Keratinocyte (primary cell): ENCODE results near the gene SDK2. TPM values are rescaled to one million over a fixed set of nuclear protein-coding genes. Genes with fewer than 3 reads are reported as not detected.
"Not testable (repeated sequence)": the region's sequence is repeated elsewhere in the genome, so short reads cannot be mapped to it uniquely, and the experiment has no call there.

Experiments used
- DNase-seq: peaks from one replicate; pipeline ENCODE4 v3.0.0-alpha.2; 2011; ENCODE audit warnings: low read depth, missing footprints, low spot score
- FAIRE-seq: peaks from 2 replicates; lab custom pipeline; 2011; peaks lifted over from hg19 to GRCh38; lab: Jason Lieb, UNC
- H2AFZ ChIP-seq: 2 replicates; pipeline ENCODE4 v1.6.0; 2012; ENCODE audit warnings: low read length, control low read depth, inconsistent platforms; ENCODE audit not compliant: control insufficient read depth
- H3K27ac ChIP-seq: 2 replicates; pipeline ENCODE4 v1.5.1; 2011; ENCODE audit warnings: low read length; ENCODE audit not compliant: control insufficient read depth, insufficient read depth
- H3K27me3 ChIP-seq: 3 replicates; pipeline ENCODE4 v1.6.0; 2011; ENCODE audit warnings: low read length; ENCODE audit not compliant: control insufficient read depth, insufficient read depth; ENCODE audit errors: extremely low read depth
- H3K36me3 ChIP-seq, 2 experiments: 2 replicates in 1 of 2; 3 replicates in 1 of 2; pipeline ENCODE4 v1.5.1; 2011; ENCODE audit warnings: low read length in 2 of 2, mild to moderate bottlenecking in 1 of 2; ENCODE audit not compliant: control insufficient read depth in 2 of 2, insufficient read depth in 2 of 2; ENCODE audit errors: extremely low read depth in 1 of 2
- H3K4me1 ChIP-seq: 3 replicates; pipeline ENCODE4 v1.5.1; 2011; ENCODE audit warnings: low read length; ENCODE audit not compliant: control insufficient read depth, insufficient read depth; ENCODE audit errors: extremely low read depth
- H3K4me2 ChIP-seq: 3 replicates; pipeline ENCODE4 v1.6.0; 2011; ENCODE audit warnings: low read depth, low read length; ENCODE audit not compliant: control insufficient read depth, insufficient read depth; ENCODE audit errors: extremely low read depth
- H3K4me3 ChIP-seq, 3 experiments: fragments of 200-600 bp in 1 of 3; sonication (generic) in 1 of 3; 2 replicates in 2 of 3; 3 replicates in 1 of 3; pipeline ENCODE4 v1.5.1; 2011 to 2016; ENCODE audit warnings: low read length in 3 of 3, mild to moderate bottlenecking in 3 of 3, control low read depth in 2 of 3, inconsistent platforms in 1 of 3, low read depth in 1 of 3, mixed read lengths in 1 of 3, mixed run types in 1 of 3, moderate library complexity in 1 of 3; ENCODE audit not compliant: control insufficient read depth in 2 of 3, insufficient read depth in 2 of 3; ENCODE audit errors: extremely low read depth in 1 of 3
- H3K79me2 ChIP-seq: 2 replicates; pipeline ENCODE4 v1.6.0; 2012; ENCODE audit warnings: low read length; ENCODE audit not compliant: control insufficient read depth, insufficient read depth
- H3K9ac ChIP-seq: 3 replicates; pipeline ENCODE4 v1.6.0; 2011; ENCODE audit warnings: low read length; ENCODE audit not compliant: control insufficient read depth, insufficient read depth; ENCODE audit errors: extremely low read depth
- H3K9me1 ChIP-seq: 3 replicates; pipeline ENCODE4 v1.6.0; 2011; ENCODE audit warnings: low read length; ENCODE audit not compliant: control insufficient read depth, insufficient read depth; ENCODE audit errors: extremely low read depth
- H3K9me3 ChIP-seq: 2 replicates; pipeline ENCODE4 v1.5.1; 2012; ENCODE audit warnings: low read depth, low read length; ENCODE audit not compliant: control insufficient read depth
- H4K20me1 ChIP-seq: 3 replicates; pipeline ENCODE4 v1.6.0; 2011; ENCODE audit warnings: low read length; ENCODE audit not compliant: control insufficient read depth, insufficient read depth; ENCODE audit errors: extremely low read depth
- EZH2 ChIP-seq: IDR thresholded peaks from one replicate; pipeline ENCODE4 v1.6.1; 2012; ENCODE audit warnings: inconsistent platforms, mild to moderate bottlenecking, low read length, moderate library complexity
- dilution Hi-C: fragments of 300-500 bp; cut with MboI; formaldehyde crosslinking; loops from one replicate; pipeline ENCODE4 v1.7.0; 2020; ENCODE audit warnings: low sequenced_read_pairs; ENCODE audit not compliant: extremely low pct_ligation_motif_present
- polyA plus RNA-seq, 5 experiments: library from polyadenylated mRNA; depleted of rRNA in 3 of 5; stranded (reverse) in 3 of 5; stranded (forward) in 1 of 5; unstranded in 1 of 5; fragments of >200 nt; gene quantifications; 1 replicate in 1 of 5; 2 replicates in 3 of 5; 3 replicates in 1 of 5; pipeline versions ENCODE4 v1.2.1 to v1.2.3, GENCODE V29; 2011 to 2012; ENCODE audit warnings: missing spikeins in 2 of 5, low read depth in 1 of 5, low replicate concordance in 1 of 5
- TF ChIP-seq, protein P1 (sequence below), 3 experiments: IDR thresholded peaks in 1 of 3; conservative IDR thresholded peaks in 1 of 3; optimal IDR thresholded peaks in 1 of 3; 2 replicates in 2 of 3; 3 replicates in 1 of 3; pipeline versions ENCODE3 to v1.5.1; 2011; ENCODE audit warnings: low read length in 3 of 3, mild to moderate bottlenecking in 3 of 3, moderate library complexity in 2 of 3, control low read depth in 1 of 3, inconsistent platforms in 1 of 3; ENCODE audit not compliant: insufficient read depth in 2 of 3; ENCODE audit errors: extremely low read depth in 1 of 3

SDK2 gene
- polyA plus RNA-seq, 1 donor (not counting 4 experiments of a cell fraction or from before 2014, with no cell fraction given): 1.8 TPM

DNA sequence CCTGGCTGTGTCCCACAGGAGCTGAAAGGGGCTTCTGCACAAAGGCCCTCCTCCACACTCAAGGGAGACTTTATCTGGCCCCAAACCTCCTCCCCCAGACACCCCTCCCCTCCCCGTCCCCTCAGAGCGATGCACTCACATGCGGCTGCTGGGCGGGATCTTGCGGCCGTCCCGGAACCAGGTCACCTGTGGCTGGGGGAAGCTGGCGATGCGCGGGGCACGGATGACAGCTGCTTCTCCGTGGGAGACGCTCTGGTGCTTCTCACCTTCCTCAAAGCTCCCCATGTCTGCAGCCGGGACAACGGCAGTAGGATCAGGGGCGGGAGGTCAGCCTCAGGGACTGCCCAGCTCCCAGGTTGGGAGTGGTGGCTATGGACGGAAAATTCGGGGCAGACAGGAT, 188.5 kb downstream of the SDK2 start:
- Histone ChIP-seq H3K9me1 (no peaks in the 10 kb centered on the region), H3K4me2 (no peak overlapping the region), H3K27ac (no peak overlapping the region), H3K9me3 (no peaks in the 10 kb centered on the region), H3K4me3 (no peak overlapping the region), H4K20me1 (no peaks in the 10 kb centered on the region), H3K79me2 (no peaks in the 10 kb centered on the region), H3K27me3 (peaks cover 3% of the 10 kb centered on the region), H3K36me3 (no peaks in the 10 kb centered on the region), H3K4me1 (no peaks in the 10 kb centered on the region), H3K9ac (no peak overlapping the region), H2AFZ (no peak overlapping the region)
- dilution Hi-C loops: no loop called here
- TF ChIP-seq EZH2: no peak
- TF ChIP-seq, protein P1, sequence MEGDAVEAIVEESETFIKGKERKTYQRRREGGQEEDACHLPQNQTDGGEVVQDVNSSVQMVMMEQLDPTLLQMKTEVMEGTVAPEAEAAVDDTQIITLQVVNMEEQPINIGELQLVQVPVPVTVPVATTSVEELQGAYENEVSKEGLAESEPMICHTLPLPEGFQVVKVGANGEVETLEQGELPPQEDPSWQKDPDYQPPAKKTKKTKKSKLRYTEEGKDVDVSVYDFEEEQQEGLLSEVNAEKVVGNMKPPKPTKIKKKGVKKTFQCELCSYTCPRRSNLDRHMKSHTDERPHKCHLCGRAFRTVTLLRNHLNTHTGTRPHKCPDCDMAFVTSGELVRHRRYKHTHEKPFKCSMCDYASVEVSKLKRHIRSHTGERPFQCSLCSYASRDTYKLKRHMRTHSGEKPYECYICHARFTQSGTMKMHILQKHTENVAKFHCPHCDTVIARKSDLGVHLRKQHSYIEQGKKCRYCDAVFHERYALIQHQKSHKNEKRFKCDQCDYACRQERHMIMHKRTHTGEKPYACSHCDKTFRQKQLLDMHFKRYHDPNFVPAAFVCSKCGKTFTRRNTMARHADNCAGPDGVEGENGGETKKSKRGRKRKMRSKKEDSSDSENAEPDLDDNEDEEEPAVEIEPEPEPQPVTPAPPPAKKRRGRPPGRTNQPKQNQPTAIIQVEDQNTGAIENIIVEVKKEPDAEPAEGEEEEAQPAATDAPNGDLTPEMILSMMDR (optimal IDR thresholded peaks at IDR 0.05 in 1 of 3, IDR thresholded peaks at IDR 0.05 in 1 of 3, conservative IDR thresholded peaks at IDR 0.05 in 1 of 3; ENCODE audit: extremely low read depth in 1 of 3, insufficient read depth in 2 of 3, low read length in 3 of 3): no peak
- DNase-seq (no peak), FAIRE-seq (no peak)

DNA sequence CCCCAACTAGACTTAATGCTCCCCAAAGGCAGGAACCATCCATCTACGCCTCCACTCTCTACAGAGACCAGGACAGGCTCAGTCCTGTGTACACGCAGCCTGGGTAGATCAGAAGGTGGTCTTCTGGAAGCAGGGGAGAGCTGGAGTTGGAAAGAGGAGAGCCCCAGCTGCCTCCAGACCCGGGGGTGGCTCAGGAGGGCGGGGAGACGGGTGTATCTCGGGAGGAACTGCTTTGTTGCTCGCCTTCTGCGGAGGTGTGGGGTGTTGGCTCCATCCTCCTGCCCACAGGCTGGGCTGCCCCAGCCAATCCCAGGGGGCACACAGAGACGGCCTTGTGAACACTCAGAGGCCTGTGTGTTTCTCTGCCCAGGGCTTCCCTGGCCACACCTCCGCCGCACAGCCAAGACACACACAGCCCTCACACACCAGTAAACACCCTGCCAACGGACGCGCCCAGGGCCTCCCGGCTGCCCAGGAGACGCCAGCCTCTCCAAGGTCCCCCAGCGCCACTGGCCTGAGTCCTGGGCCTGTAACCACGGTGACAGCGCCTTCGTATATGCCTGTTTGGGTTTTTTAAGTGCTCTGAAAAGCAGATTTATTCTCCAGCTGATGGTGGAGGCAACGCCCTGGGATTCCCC, 189.1 kb downstream of the SDK2 start:
- no peaks in the 10 kb centered on the region for H3K9me3 ChIP-seq
- H3K27me3 ChIP-seq: peaks cover 3% of the 10 kb centered on the region
- H3K27ac ChIP-seq: no peak overlapping the region
- no peak overlapping the region for H2AFZ ChIP-seq
- no peaks in the 10 kb centered on the region for H3K4me1 ChIP-seq
- H4K20me1 ChIP-seq: no peaks in the 10 kb centered on the region
- H3K9ac ChIP-seq: no peak overlapping the region
- FAIRE-seq (no peak), DNase-seq (no peak)
- TF ChIP-seq, protein P1 (optimal IDR thresholded peaks at IDR 0.05 in 1 of 3, IDR thresholded peaks at IDR 0.05 in 1 of 3, conservative IDR thresholded peaks at IDR 0.05 in 1 of 3; ENCODE audit: extremely low read depth in 1 of 3, insufficient read depth in 2 of 3, low read length in 3 of 3): no peak
- TF ChIP-seq EZH2: no peak
- no peak overlapping the region for H3K4me3 ChIP-seq
- dilution Hi-C loops: no loop called here
- no peaks in the 10 kb centered on the region for H3K9me1 ChIP-seq
- no peak overlapping the region for H3K4me2 ChIP-seq
- no peaks in the 10 kb centered on the region for H3K79me2 ChIP-seq
- no peaks in the 10 kb centered on the region for H3K36me3 ChIP-seq

DNA sequence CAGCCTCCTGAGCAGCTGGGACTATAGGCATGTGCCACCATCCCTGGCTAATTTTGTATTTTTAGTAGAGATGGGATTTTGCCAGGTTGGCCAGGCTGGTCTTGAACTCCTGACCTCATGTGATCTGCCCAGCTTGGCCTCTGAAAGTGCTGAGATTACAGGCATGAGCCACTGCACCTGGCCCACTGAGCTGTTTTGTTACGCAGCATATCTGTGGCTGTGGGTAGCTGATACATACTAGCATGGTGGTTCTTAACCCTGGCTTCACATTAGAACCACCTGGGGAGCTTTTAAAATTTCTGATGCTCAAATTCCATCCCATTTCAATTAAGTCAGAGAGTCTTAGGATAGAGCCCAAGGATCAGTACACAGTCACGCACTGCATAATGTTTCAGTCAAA, 190.8 kb downstream of the SDK2 start:
- H3K9me1 ChIP-seq, H3K36me3 ChIP-seq, FAIRE-seq, H3K4me2 ChIP-seq, H3K4me3 ChIP-seq, H3K9ac ChIP-seq, dilution Hi-C loops, H3K9me3 ChIP-seq, H2AFZ ChIP-seq, DNase-seq, H3K4me1 ChIP-seq, H4K20me1 ChIP-seq, H3K27me3 ChIP-seq, H3K27ac ChIP-seq, H3K79me2 ChIP-seq: not testable (repeated sequence)
